K562 (cell line): ENCODE results near the gene POLD3.

Source experiments
- CTCF ChIP-seq, 3 experiments: IDR thresholded peaks in 2 of 3; conservative IDR thresholded peaks in 1 of 3; 2 replicates each; pipeline ENCODE4 v1.5.1; 2011 to 2012; ENCODE audit warnings: low read length in 3 of 3, mild to moderate bottlenecking in 3 of 3, control low read depth in 2 of 3, improper control_type of control experiment in 1 of 3, inconsistent platforms in 1 of 3, low read depth in 1 of 3, mixed read lengths in 1 of 3, moderate library complexity in 1 of 3; ENCODE audit not compliant: insufficient read depth in 2 of 3
- KLF6 ChIP-seq: fragments of 250-450 bp; sonication (Bioruptor Pico); IDR thresholded peaks from 2 replicates; pipeline ENCODE4 v1.4.0; 2020; ENCODE audit warnings: mild to moderate bottlenecking, moderate library complexity, borderline replicate concordance
- TCF7 ChIP-seq: sonication (generic); IDR thresholded peaks from 2 replicates; pipeline ENCODE4 v1.6.1; 2016; ENCODE audit warnings: antibody characterized with exemption, borderline replicate concordance
- ZBTB7A ChIP-seq: IDR thresholded peaks from 2 replicates; pipeline ENCODE4 v1.6.1; 2011; ENCODE audit warnings: low read depth, mild to moderate bottlenecking, low read length, moderate library complexity, borderline replicate concordance; ENCODE audit not compliant: control insufficient read depth

DNA sequence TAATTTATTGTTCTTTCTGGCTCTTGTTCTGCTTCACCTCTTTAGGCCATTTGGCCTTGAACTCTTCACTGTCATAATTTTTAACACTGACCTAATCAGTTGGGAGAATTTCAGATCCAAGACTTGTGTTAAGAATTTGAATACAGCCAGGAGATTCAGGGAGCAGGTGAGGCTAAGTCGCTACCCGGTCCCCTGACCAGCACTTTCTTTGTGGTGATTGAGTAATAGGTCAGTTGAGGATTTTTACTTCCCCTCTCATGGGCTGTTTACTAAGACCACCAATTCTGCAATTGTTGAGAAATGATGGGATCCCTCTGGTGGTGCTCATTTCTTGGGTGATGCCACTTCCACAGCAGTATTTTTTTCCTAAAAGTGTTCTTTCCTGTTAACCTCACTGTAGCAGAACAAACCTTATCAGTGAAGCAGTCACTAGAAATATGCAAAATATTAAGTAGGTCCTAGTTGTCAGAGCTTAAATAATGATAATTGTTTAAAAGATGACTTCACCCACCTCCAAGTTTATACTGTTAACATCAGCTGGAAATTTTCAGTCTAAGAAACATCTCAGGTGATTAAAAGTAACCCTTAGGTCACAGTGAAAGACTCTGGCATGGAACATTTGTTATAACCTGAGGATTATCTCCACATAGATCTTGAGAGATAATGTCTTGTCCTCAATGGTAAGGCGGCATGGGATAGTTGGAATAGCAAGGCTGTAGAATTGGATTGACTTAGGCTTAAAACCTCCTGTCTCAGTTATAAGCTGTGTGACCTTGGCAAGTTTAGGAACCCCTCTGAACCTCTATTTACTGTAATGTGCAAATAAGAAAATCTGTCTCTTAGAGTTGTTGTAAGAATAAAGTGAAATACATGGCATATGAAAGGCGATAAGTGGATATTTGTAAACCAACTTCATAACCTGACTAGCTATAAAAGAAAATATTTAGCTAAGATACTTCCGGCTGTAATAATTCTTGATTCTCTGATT is 41.3 kb downstream of the POLD3 start:
- TF ChIP-seq TCF7 (no peak), ZBTB7A (no peak), CTCF (IDR thresholded peaks at IDR 0.05 in 2 of 3, conservative IDR thresholded peaks at IDR 0.05 in 1 of 3; ENCODE audit: insufficient read depth in 2 of 3, low read depth in 1 of 3, low read length in 3 of 3) (no peak), KLF6 (CRISPR knock-in tag) (no peak)
